ENCODE results near the gene PSD4. TPM values are rescaled to one million over a fixed set of nuclear protein-coding genes. Genes with fewer than 3 reads are reported as not detected.

Gene PSD4
- total RNA-seq, 1 experiment from 2014 or later: 12.6 TPM

GRCh38 chr2:113129519-113130078, 44.2 kb upstream of the PSD4 start:
- H3K4me1 ChIP-seq (ENCODE audit: control insufficient read depth in 1 of 2, insufficient read depth in 2 of 2, low read length in 2 of 2): peaks cover 4 to 23% of the 10 kb centered on the region in 2 experiments
- RAD21 ChIA-PET (ENCODE audit: low non-redundant PET in 1 of 2, low total read pairs in 2 of 2, uncharacterized antibody in 2 of 2, unreplicated experiment in 2 of 2): no interaction called here
- no peak overlapping the region for H3K27ac ChIP-seq (ENCODE audit: low read depth, low read length)
- H3K27me3 ChIP-seq (ENCODE audit: insufficient read depth, low read length): no peaks in the 10 kb centered on the region
- ATAC-seq (no peak), DNase-seq (ENCODE audit: low read depth, low spot score) (no peak)
- no TSS peak for BruUV-seq (replicated peaks)
- no peaks in the 10 kb centered on the region for H3K9me3 ChIP-seq (ENCODE audit: control insufficient read depth in 1 of 2, insufficient read depth in 1 of 2, low read depth in 1 of 2, low read length in 2 of 2)
- no peaks in the 10 kb centered on the region for H3K79me2 ChIP-seq (ENCODE audit: insufficient read depth, low read length)
- no peaks in the 10 kb centered on the region for H3K36me3 ChIP-seq (ENCODE audit: control insufficient read depth in 1 of 2, insufficient read depth in 2 of 2, low read length in 2 of 2)
- no peaks in the 10 kb centered on the region for H4K20me1 ChIP-seq (ENCODE audit: insufficient read depth)
- intact Hi-C loops (cut with micrococcal nuclease): no loop called here
- H2AFZ ChIP-seq (ENCODE audit: low read depth, low read length, poor library complexity, severe bottlenecking): no peak overlapping the region
- POLR2A ChIA-PET: no interaction called here
- TF ChIP-seq SP1 (IDR thresholded peaks at IDR 0.05; ENCODE audit: low read depth) (no peak), RAD21 (IDR thresholded peaks at IDR 0.05; ENCODE audit: low read depth) (no peak), MAX (IDR thresholded peaks at IDR 0.05) (no peak), ATF3 (IDR thresholded peaks at IDR 0.05) (no peak), ZFX (IDR thresholded peaks at IDR 0.05) (no peak), POLR2AphosphoS5 (IDR thresholded peaks at IDR 0.05; ENCODE audit: low read depth, low read length) (no peak), FOSL1 (IDR thresholded peaks at IDR 0.05; ENCODE audit: low read depth) (no peak), JUND (IDR thresholded peaks at IDR 0.05) (no peak), ZNF274 (IDR thresholded peaks at IDR 0.05; ENCODE audit: low read depth, low read length) (no peak), CEBPB (IDR thresholded peaks at IDR 0.05; ENCODE audit: low read depth) (no peak), TCF7L2 (IDR thresholded peaks at IDR 0.05; ENCODE audit: borderline replicate concordance, extremely low read depth, insufficient read depth, insufficient read length) (no peak), EGR1 (IDR thresholded peaks at IDR 0.05; ENCODE audit: low read depth) (no peak)
- TF ChIP-seq, protein P1, sequence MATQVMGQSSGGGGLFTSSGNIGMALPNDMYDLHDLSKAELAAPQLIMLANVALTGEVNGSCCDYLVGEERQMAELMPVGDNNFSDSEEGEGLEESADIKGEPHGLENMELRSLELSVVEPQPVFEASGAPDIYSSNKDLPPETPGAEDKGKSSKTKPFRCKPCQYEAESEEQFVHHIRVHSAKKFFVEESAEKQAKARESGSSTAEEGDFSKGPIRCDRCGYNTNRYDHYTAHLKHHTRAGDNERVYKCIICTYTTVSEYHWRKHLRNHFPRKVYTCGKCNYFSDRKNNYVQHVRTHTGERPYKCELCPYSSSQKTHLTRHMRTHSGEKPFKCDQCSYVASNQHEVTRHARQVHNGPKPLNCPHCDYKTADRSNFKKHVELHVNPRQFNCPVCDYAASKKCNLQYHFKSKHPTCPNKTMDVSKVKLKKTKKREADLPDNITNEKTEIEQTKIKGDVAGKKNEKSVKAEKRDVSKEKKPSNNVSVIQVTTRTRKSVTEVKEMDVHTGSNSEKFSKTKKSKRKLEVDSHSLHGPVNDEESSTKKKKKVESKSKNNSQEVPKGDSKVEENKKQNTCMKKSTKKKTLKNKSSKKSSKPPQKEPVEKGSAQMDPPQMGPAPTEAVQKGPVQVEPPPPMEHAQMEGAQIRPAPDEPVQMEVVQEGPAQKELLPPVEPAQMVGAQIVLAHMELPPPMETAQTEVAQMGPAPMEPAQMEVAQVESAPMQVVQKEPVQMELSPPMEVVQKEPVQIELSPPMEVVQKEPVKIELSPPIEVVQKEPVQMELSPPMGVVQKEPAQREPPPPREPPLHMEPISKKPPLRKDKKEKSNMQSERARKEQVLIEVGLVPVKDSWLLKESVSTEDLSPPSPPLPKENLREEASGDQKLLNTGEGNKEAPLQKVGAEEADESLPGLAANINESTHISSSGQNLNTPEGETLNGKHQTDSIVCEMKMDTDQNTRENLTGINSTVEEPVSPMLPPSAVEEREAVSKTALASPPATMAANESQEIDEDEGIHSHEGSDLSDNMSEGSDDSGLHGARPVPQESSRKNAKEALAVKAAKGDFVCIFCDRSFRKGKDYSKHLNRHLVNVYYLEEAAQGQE (IDR thresholded peaks at IDR 0.05; ENCODE audit: low read depth): no peak
- TF ChIP-seq, protein P2, sequence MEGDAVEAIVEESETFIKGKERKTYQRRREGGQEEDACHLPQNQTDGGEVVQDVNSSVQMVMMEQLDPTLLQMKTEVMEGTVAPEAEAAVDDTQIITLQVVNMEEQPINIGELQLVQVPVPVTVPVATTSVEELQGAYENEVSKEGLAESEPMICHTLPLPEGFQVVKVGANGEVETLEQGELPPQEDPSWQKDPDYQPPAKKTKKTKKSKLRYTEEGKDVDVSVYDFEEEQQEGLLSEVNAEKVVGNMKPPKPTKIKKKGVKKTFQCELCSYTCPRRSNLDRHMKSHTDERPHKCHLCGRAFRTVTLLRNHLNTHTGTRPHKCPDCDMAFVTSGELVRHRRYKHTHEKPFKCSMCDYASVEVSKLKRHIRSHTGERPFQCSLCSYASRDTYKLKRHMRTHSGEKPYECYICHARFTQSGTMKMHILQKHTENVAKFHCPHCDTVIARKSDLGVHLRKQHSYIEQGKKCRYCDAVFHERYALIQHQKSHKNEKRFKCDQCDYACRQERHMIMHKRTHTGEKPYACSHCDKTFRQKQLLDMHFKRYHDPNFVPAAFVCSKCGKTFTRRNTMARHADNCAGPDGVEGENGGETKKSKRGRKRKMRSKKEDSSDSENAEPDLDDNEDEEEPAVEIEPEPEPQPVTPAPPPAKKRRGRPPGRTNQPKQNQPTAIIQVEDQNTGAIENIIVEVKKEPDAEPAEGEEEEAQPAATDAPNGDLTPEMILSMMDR (IDR thresholded peaks at IDR 0.05 in 2 of 3, conservative IDR thresholded peaks at IDR 0.05 in 1 of 3; ENCODE audit: borderline replicate concordance in 1 of 3, insufficient read depth in 1 of 3, low read depth in 2 of 3, low read length in 2 of 3): no peak
- no peak overlapping the region for H3K4me3 ChIP-seq (replicated peaks in 1 of 2; ENCODE audit: low read depth in 1 of 2, low read length in 2 of 2)
- no peaks in the 10 kb centered on the region for H3K9me2 ChIP-seq (ENCODE audit: insufficient read depth)
- H3K9ac ChIP-seq (ENCODE audit: low read length): no peak overlapping the region
- CTCF ChIA-PET: interaction anchor here (1.4 to 1.6 kb wide), 2 partner anchors 9 to 49 kb away, joined by 3 to 5 read pairs; no protein-coding TSS in a partner anchor
- no peak overlapping the region for H3K4me2 ChIP-seq (ENCODE audit: low read length)

All from HCT116 (cell line).